H1 (cell line): ENCODE results near the gene PDLIM4. TPM values are rescaled to one million over a fixed set of nuclear protein-coding genes. Genes with fewer than 3 reads are reported as not detected.
A peak's percentile ranks its signal among the peaks of the same experiment; 100 is the strongest.

Source experiments
- CTCF ChIA-PET: fragments of 300-600 bp; sonication (Branson Sonifier 250); formaldehyde crosslinking; loops from one replicate; lab custom pipeline; 2021; ENCODE audit not compliant: partially characterized antibody; lab: Charles Lee
- POLR2A ChIA-PET: fragments of 300-600 bp; sonication (Branson Sonifier 250); formaldehyde crosslinking; loops from one replicate; lab custom pipeline; 2021; ENCODE audit warnings: inconsistent platforms; ENCODE audit not compliant: partially characterized antibody; lab: Charles Lee
- DNase-seq, 2 experiments: peaks; one replicate each; pipeline versions ENCODE4 v3.0.0 to v3.0.0-alpha.2; 2010 to 2022; ENCODE audit warnings: low spot score in 2 of 2, low read depth in 1 of 2, mixed read lengths in 1 of 2
- FAIRE-seq: peaks from 2 replicates; lab custom pipeline; 2011; peaks lifted over from hg19 to GRCh38; lab: Jason Lieb, UNC
- H2AFZ ChIP-seq: 2 replicates; pipeline ENCODE4 v1.8.1; 2012; ENCODE audit warnings: low read length, inconsistent platforms
- H2AK5ac ChIP-seq: 2 replicates; pipeline ENCODE4 v1.6.1; 2013; ENCODE audit warnings: low read depth, low read length
- H2BK120ac ChIP-seq: replicated peaks from 2 replicates; pipeline ENCODE3; 2013; ENCODE audit warnings: low read depth, low read length, inconsistent platforms
- H2BK12ac ChIP-seq: 2 replicates; pipeline ENCODE4 v1.6.1; 2013; ENCODE audit warnings: low read depth, low read length
- H2BK15ac ChIP-seq: 2 replicates; pipeline ENCODE4 v1.6.1; 2013; ENCODE audit warnings: low read length
- H2BK20ac ChIP-seq: 2 replicates; pipeline ENCODE4 v1.6.1; 2013; ENCODE audit warnings: low read length
- H2BK5ac ChIP-seq: 2 replicates; pipeline ENCODE4 v1.6.1; 2013; ENCODE audit warnings: low read depth, low read length
- H3K14ac ChIP-seq: 2 replicates; pipeline ENCODE4 v1.6.1; 2013; ENCODE audit warnings: inconsistent platforms; ENCODE audit not compliant: insufficient read length
- H3K18ac ChIP-seq: 2 replicates; pipeline ENCODE4 v1.6.1; 2013; ENCODE audit warnings: low read length; ENCODE audit errors: extremely low read depth
- H3K23ac ChIP-seq: 2 replicates; pipeline ENCODE4 v1.6.1; 2013; ENCODE audit warnings: inconsistent platforms; ENCODE audit not compliant: insufficient read length
- H3K23me2 ChIP-seq: 2 replicates; pipeline ENCODE4 v1.6.1; 2013; ENCODE audit warnings: low read depth, low read length
- H3K27ac ChIP-seq: 2 replicates; pipeline ENCODE4 v1.6.1; 2011; ENCODE audit warnings: low read depth, low read length, inconsistent platforms
- H3K27me3 ChIP-seq, 4 experiments: replicated peaks in 1 of 4; 1 replicate in 1 of 4; 2 replicates in 3 of 4; pipeline versions ENCODE4 v1.6.1 to v1.8.1; 2011 to 2013; ENCODE audit warnings: low read length in 3 of 4, mild to moderate bottlenecking in 3 of 4, inconsistent platforms in 2 of 4, mixed read lengths in 2 of 4, moderate library complexity in 1 of 4; ENCODE audit not compliant: control insufficient read depth in 3 of 4, insufficient read depth in 3 of 4; ENCODE audit errors: extremely low read depth in 1 of 4
- H3K36me3 ChIP-seq, 4 experiments: 2 replicates each; pipeline versions ENCODE4 v1.6.1 to v1.8.1; 2011 to 2013; ENCODE audit warnings: mild to moderate bottlenecking in 4 of 4, low read length in 3 of 4, moderate library complexity in 2 of 4, control low read depth in 1 of 4, inconsistent platforms in 1 of 4; ENCODE audit not compliant: insufficient read depth in 4 of 4, control insufficient read depth in 2 of 4
- H3K4ac ChIP-seq: replicated peaks from 2 replicates; pipeline ENCODE3; 2013; ENCODE audit warnings: low read length, low read depth, mixed read lengths, inconsistent platforms; ENCODE audit not compliant: insufficient read length
- H3K4me1 ChIP-seq, 4 experiments: replicated peaks in 1 of 4; 1 replicate in 1 of 4; 2 replicates in 3 of 4; pipeline versions ENCODE4 v1.6.1 to v1.8.1; 2011 to 2013; ENCODE audit warnings: low read length in 3 of 4, inconsistent platforms in 2 of 4, mixed read lengths in 1 of 4; ENCODE audit not compliant: insufficient read depth in 4 of 4, control insufficient read depth in 3 of 4
- H3K4me2 ChIP-seq, 2 experiments: 2 replicates each; pipeline versions ENCODE4 v1.6.1 to v1.8.1; 2011 to 2013; ENCODE audit warnings: low read depth in 2 of 2, low read length in 2 of 2, control low read depth in 1 of 2, inconsistent platforms in 1 of 2, mild to moderate bottlenecking in 1 of 2; ENCODE audit not compliant: insufficient read depth in 1 of 2
- H3K4me3 ChIP-seq, 4 experiments: fragments of 200-600, 300-600 bp in 1 of 4; sonication (generic), shearing (Covaris generic), sonication (Bioruptor Twin) in 1 of 4; 2 replicates each; pipeline versions ENCODE4 v1.5.1 to v1.8.1; 2011 to 2016; ENCODE audit warnings: low read length in 4 of 4, low read depth in 3 of 4, control low read depth in 2 of 4, inconsistent platforms in 2 of 4, mild to moderate bottlenecking in 2 of 4, mixed read lengths in 1 of 4, moderate library complexity in 1 of 4; ENCODE audit not compliant: insufficient read depth in 2 of 4; ENCODE audit errors: extremely low read depth in 1 of 4
- H3K56ac ChIP-seq: replicated peaks from 2 replicates; pipeline ENCODE3; 2013; ENCODE audit warnings: low read depth, mild to moderate bottlenecking, mixed read lengths, low read length, inconsistent platforms; ENCODE audit not compliant: insufficient read length
- H3K79me1 ChIP-seq: 2 replicates; pipeline ENCODE4 v1.6.1; 2013; ENCODE audit warnings: low read depth, low read length, control low read depth
- H3K79me2 ChIP-seq, 2 experiments: 2 replicates each; pipeline versions ENCODE4 v1.6.1 to v1.8.1; 2012 to 2013; ENCODE audit warnings: low read length in 2 of 2, mild to moderate bottlenecking in 2 of 2, inconsistent platforms in 1 of 2; ENCODE audit not compliant: insufficient read depth in 2 of 2, control insufficient read depth in 1 of 2
- H3K9ac ChIP-seq, 4 experiments: replicated peaks in 1 of 4; 1 replicate in 1 of 4; 2 replicates in 3 of 4; pipeline versions ENCODE4 v1.6.1 to v1.8.1; 2011 to 2013; ENCODE audit warnings: low read depth in 3 of 4, low read length in 3 of 4, control low read depth in 2 of 4, mild to moderate bottlenecking in 2 of 4, moderate library complexity in 2 of 4, inconsistent platforms in 1 of 4; ENCODE audit errors: extremely low read depth in 1 of 4
- H3K9me3 ChIP-seq, 2 experiments: 2 replicates each; pipeline versions ENCODE4 v1.6.1 to v1.8.1; 2012 to 2013; ENCODE audit warnings: mild to moderate bottlenecking in 2 of 2, moderate library complexity in 2 of 2, control low read depth in 1 of 2, inconsistent platforms in 1 of 2, low read depth in 1 of 2, low read length in 1 of 2, mixed read lengths in 1 of 2; ENCODE audit not compliant: insufficient read depth in 2 of 2
- H4K20me1 ChIP-seq, 2 experiments: replicated peaks in 1 of 2; 2 replicates each; pipeline versions ENCODE3 to v1.8.1; 2011 to 2013; ENCODE audit warnings: inconsistent platforms in 2 of 2, low read length in 2 of 2, mild to moderate bottlenecking in 1 of 2; ENCODE audit not compliant: insufficient read depth in 2 of 2, control insufficient read depth in 1 of 2
- H4K5ac ChIP-seq: 2 replicates; pipeline ENCODE4 v1.6.1; 2013; ENCODE audit warnings: low read length, low read depth, mixed read lengths, inconsistent platforms; ENCODE audit not compliant: insufficient read length
- H4K8ac ChIP-seq: 2 replicates; pipeline ENCODE4 v1.8.0; 2013; ENCODE audit warnings: mild to moderate bottlenecking, moderate library complexity, low read length, inconsistent platforms; ENCODE audit not compliant: insufficient read depth; ENCODE audit errors: extremely low read depth
- H4K91ac ChIP-seq: replicated peaks from 2 replicates; pipeline ENCODE3; 2013; ENCODE audit warnings: low read length, mixed read lengths, inconsistent platforms; ENCODE audit not compliant: insufficient read length
- CBX8 ChIP-seq: fragments of 300-800, 300-1000 bp; sonication (generic); IDR thresholded peaks from 2 replicates; pipeline ENCODE4 v1.7.1; 2016; ENCODE audit warnings: low read depth, low read length, borderline replicate concordance
- JUND ChIP-seq: IDR thresholded peaks from 2 replicates; pipeline ENCODE4 v1.6.1; 2011; ENCODE audit warnings: mild to moderate bottlenecking, improper control_type of control experiment, low read length
- KDM4A ChIP-seq: IDR thresholded peaks from one replicate; pipeline ENCODE4 v1.7.1; 2012; ENCODE audit warnings: low read depth, mild to moderate bottlenecking, moderate library complexity, low read length, inconsistent platforms; ENCODE audit not compliant: severe bottlenecking
- POLR2A ChIP-seq, 2 experiments: IDR thresholded peaks; 1 replicate in 1 of 2; 2 replicates in 1 of 2; pipeline ENCODE4 v1.6.1; 2011; ENCODE audit warnings: low read depth in 2 of 2, low read length in 2 of 2, mild to moderate bottlenecking in 2 of 2; ENCODE audit errors: control extremely low read depth in 1 of 2
- RFX5 ChIP-seq: IDR thresholded peaks from 2 replicates; pipeline ENCODE4 v1.6.1; 2011; ENCODE audit warnings: low read depth, low read length, improper control_type of control experiment, borderline replicate concordance
- YY1 ChIP-seq: IDR thresholded peaks from 2 replicates; pipeline ENCODE4 v1.6.1; 2011; ENCODE audit warnings: low read depth, mild to moderate bottlenecking, low read length
- WGBS, 2 experiments: shearing (Covaris generic) in 1 of 2; methylation state at CpG; one replicate each; pipeline versions ENCODE4 v1.1.6 to v1.1.7; 2013 to 2015; ENCODE audit warnings: low lambda C conversion rate in 2 of 2, mixed read lengths in 2 of 2, inconsistent platforms in 1 of 2, low coverage in 1 of 2, missing lambda C conversion rate in 1 of 2; ENCODE audit not compliant: insufficient replicate concordance in 2 of 2, insufficient coverage in 1 of 2, insufficient read length in 1 of 2; ENCODE audit errors: extremely low coverage in 1 of 2, missing lambda C conversion rate in 1 of 2; 5-methylcytosine and 5-hydroxymethylcytosine counted together
- polyA plus RNA-seq, 7 experiments: library from polyadenylated mRNA; depleted of rRNA in 3 of 7; stranded (reverse) in 5 of 7; unstranded in 2 of 7; fragments of >200 nt in 5 of 7; fragments of 200-250 nt in 2 of 7; gene quantifications; 1 replicate in 5 of 7; 2 replicates in 1 of 7; 4 replicates in 1 of 7; pipeline versions ENCODE4 v1.2.1 to v1.2.3, GENCODE V29; 2011 to 2013; ENCODE audit warnings: missing spikeins in 2 of 7, mixed read lengths in 2 of 7
- total RNA-seq: library from RNA; stranded (reverse); fragmentation: NEBNext Ultra II Directional; extraction: Animal tissue kit (Norgen Biotek cat#: 25700); gene quantifications from 2 replicates; pipeline ENCODE4 v1.2.1, GENCODE V29; 2021
- TF ChIP-seq, protein P1 (sequence below), 3 experiments: IDR thresholded peaks; 1 replicate in 2 of 3; 2 replicates in 1 of 3; pipeline versions ENCODE4 v1.5.1 to v1.6.1; 2011; ENCODE audit warnings: low read length in 3 of 3, mild to moderate bottlenecking in 3 of 3, inconsistent platforms in 2 of 3, low read depth in 1 of 3, moderate library complexity in 1 of 3; ENCODE audit not compliant: insufficient read depth in 1 of 3; ENCODE audit errors: control extremely low read depth in 1 of 3
- TF ChIP-seq, protein P2 (sequence below): IDR thresholded peaks from 2 replicates; pipeline ENCODE4 v1.6.1; 2011; ENCODE audit warnings: low read length, improper control_type of control experiment

Gene PDLIM4
- total and polyA plus RNA-seq, 2 of the 8 experiments (the other 6 are each of a cell fraction or from before 2014, with no cell fraction given) = 10.7 to 29.1 TPM

DNA sequence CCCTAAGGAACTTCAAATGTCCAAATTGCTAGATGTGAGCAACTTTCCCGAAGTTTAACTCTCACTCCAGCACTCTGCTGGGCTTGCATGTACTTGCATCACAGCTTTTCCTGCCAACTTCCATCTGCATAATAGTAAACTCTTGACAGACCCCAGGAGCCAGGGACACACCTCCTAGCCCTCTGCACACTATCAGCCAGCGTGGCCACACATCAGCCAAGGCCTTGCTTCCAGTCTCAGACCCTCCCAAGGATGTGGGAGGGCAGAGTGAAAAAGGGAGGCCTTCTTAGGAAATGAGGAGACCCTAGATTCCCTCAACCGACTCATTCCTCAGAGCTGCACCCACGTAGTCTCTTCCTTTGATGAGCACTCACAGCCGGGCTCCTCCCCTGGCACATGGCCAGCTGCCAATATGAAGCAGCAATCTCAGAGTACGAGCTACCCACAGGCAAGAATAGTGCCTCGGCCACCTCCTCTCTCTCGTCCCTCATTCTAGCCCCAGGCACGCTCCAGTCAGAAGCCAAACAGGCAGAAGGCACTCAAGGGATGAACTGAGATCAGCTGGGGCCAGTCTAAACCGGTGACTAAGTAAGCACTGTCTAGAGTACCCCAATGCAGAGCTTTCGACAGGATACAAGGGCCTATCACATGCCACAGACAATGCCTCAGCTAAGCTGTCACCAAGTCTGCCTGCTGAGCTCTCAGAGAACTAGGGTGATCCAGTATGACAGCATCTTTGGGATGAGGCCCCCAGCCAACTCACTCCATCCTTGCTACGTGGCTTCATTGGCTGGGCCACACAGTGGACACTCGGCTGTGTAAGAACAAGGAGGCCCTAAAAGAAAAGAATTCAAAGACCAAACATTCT, 32.1 kb upstream of the PDLIM4 start:
- no peak overlapping the region for H3K14ac ChIP-seq
- H2BK20ac ChIP-seq = no peak overlapping the region
- no peak overlapping the region for H2AFZ ChIP-seq
- 90% methylated on average over 13 of the region's 13 CpGs; no CpG with 5 or more reads in 1 of the 2 experiments for WGBS, 2 experiments
- H4K8ac ChIP-seq = no peak overlapping the region
- ChIA-PET CTCF (interaction anchor here (0.8 to 3.9 kb wide), 7 partner anchors 9 to 160 kb away, joined by 3 to 25 read pairs (median 4); no protein-coding TSS in a partner anchor), POLR2A (no interaction called here)
- H3K4me2 ChIP-seq = 0 out of 4 replicates have a peak overlapping the region, but pooled peaks of 1 of the 2 experiments have one; percentile 40
- peaks cover 0 to 7% (median 5%) of the 10 kb centered on the region in 4 experiments; a peak in 4 of 7 replicates for H3K4me1 ChIP-seq
- peaks cover 0 to 1% of the 10 kb centered on the region in 2 experiments for H4K20me1 ChIP-seq
- H3K23me2 ChIP-seq = peaks cover 5% of the 10 kb centered on the region
- H3K4me3 ChIP-seq = no peak overlapping the region
- H2BK15ac ChIP-seq = 0 out of 2 replicates have a peak overlapping the region, but pooled peaks have one; percentile 61
- DNase-seq = no peak
- H3K18ac ChIP-seq = no peak overlapping the region; the same call in 1 of the 2 replicates
- no peak overlapping the region for H3K9ac ChIP-seq
- no peak overlapping the region for H4K91ac ChIP-seq
- H3K4ac ChIP-seq = no peak overlapping the region
- H3K36me3 ChIP-seq = no peaks in the 10 kb centered on the region
- peaks cover 3 to 22% (median 20%) of the 10 kb centered on the region in 4 experiments for H3K27me3 ChIP-seq
- no peaks in the 10 kb centered on the region for H3K9me3 ChIP-seq
- no peak for FAIRE-seq
- no peak overlapping the region for H2BK120ac ChIP-seq
- no peak overlapping the region for H2BK12ac ChIP-seq
- H3K23ac ChIP-seq = no peak overlapping the region
- no peak overlapping the region for H2AK5ac ChIP-seq
- H3K27ac ChIP-seq = no peak overlapping the region
- no peaks in the 10 kb centered on the region for H3K79me1 ChIP-seq
- no peak overlapping the region for H2BK5ac ChIP-seq
- no peaks in the 10 kb centered on the region for H3K79me2 ChIP-seq
- H4K5ac ChIP-seq = no peak overlapping the region
- no peak overlapping the region for H3K56ac ChIP-seq
- TF ChIP-seq RFX5 = no peak
- TF ChIP-seq, protein P1, sequence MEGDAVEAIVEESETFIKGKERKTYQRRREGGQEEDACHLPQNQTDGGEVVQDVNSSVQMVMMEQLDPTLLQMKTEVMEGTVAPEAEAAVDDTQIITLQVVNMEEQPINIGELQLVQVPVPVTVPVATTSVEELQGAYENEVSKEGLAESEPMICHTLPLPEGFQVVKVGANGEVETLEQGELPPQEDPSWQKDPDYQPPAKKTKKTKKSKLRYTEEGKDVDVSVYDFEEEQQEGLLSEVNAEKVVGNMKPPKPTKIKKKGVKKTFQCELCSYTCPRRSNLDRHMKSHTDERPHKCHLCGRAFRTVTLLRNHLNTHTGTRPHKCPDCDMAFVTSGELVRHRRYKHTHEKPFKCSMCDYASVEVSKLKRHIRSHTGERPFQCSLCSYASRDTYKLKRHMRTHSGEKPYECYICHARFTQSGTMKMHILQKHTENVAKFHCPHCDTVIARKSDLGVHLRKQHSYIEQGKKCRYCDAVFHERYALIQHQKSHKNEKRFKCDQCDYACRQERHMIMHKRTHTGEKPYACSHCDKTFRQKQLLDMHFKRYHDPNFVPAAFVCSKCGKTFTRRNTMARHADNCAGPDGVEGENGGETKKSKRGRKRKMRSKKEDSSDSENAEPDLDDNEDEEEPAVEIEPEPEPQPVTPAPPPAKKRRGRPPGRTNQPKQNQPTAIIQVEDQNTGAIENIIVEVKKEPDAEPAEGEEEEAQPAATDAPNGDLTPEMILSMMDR (IDR thresholded peaks at IDR 0.05; ENCODE audit: control extremely low read depth in 1 of 3, insufficient read depth in 1 of 3, low read depth in 1 of 3, low read length in 3 of 3) = no peak
- TF ChIP-seq, protein P2, sequence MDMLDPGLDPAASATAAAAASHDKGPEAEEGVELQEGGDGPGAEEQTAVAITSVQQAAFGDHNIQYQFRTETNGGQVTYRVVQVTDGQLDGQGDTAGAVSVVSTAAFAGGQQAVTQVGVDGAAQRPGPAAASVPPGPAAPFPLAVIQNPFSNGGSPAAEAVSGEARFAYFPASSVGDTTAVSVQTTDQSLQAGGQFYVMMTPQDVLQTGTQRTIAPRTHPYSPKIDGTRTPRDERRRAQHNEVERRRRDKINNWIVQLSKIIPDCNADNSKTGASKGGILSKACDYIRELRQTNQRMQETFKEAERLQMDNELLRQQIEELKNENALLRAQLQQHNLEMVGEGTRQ = no peak
- no peak for TF ChIP-seq JUND
- TF ChIP-seq CBX8 = no peak
- no peak for TF ChIP-seq KDM4A
- TF ChIP-seq YY1 = no peak
- TF ChIP-seq POLR2A (IDR thresholded peaks at IDR 0.05; ENCODE audit: control extremely low read depth in 1 of 2, low read depth in 2 of 2, low read length in 2 of 2) = no peak
